Parathyroid adenoma (tissue), 2 donors: Measurements from ENCODE around the gene GNAI2.
A peak's percentile ranks its signal among the peaks of the same experiment; 100 is the strongest.

Experiments
- H2AFZ ChIP-seq: fragments of 300-600 bp; sonication (generic); one replicate; pipeline ENCODE4 v1.7.0; 2017; ENCODE audit warnings: antibody characterized with exemption, mild to moderate bottlenecking
- H3K27ac ChIP-seq: fragments of 300-600 bp; sonication (generic); one replicate; pipeline ENCODE4 v1.7.0; 2017
- H3K27me3 ChIP-seq: fragments of 300-600 bp; sonication (generic); one replicate; pipeline ENCODE4 v1.7.0; 2017; ENCODE audit warnings: low read length; ENCODE audit not compliant: control insufficient read depth, insufficient read depth
- H3K36me3 ChIP-seq: fragments of 300-600 bp; sonication (generic); one replicate; pipeline ENCODE4 v1.7.0; 2017; ENCODE audit warnings: low read length; ENCODE audit not compliant: control insufficient read depth, insufficient read depth
- H3K4me1 ChIP-seq: fragments of 300-600 bp; sonication (generic); one replicate; pipeline ENCODE4 v1.7.0; 2017; ENCODE audit warnings: control low read depth
- H3K4me2 ChIP-seq: fragments of 300-600 bp; sonication (generic); one replicate; pipeline ENCODE4 v1.7.0; 2017; ENCODE audit warnings: low read length
- H3K4me3 ChIP-seq: fragments of 300-600 bp; sonication (generic); one replicate; pipeline ENCODE4 v1.7.0; 2017; ENCODE audit warnings: low read depth, low read length
- H3K79me2 ChIP-seq: fragments of 300-600 bp; sonication (generic); one replicate; pipeline ENCODE4 v1.7.0; 2017; ENCODE audit warnings: control low read depth
- H3K9ac ChIP-seq: fragments of 300-600 bp; sonication (generic); one replicate; pipeline ENCODE4 v1.7.0; 2017; ENCODE audit warnings: mild to moderate bottlenecking
- H3K9me3 ChIP-seq: fragments of 300-600 bp; sonication (generic); one replicate; pipeline ENCODE4 v1.7.0; 2017; ENCODE audit warnings: low read length; ENCODE audit not compliant: control insufficient read depth
- TF ChIP-seq, protein P1 (sequence below): fragments of 300-600 bp; sonication (generic); IDR thresholded peaks from one replicate; pipeline ENCODE4 v1.7.0; 2017; ENCODE audit warnings: antibody characterized with exemption, mild to moderate bottlenecking
- donor health status: primary hyperparathyroidism.

GNAI2 gene

DNA sequence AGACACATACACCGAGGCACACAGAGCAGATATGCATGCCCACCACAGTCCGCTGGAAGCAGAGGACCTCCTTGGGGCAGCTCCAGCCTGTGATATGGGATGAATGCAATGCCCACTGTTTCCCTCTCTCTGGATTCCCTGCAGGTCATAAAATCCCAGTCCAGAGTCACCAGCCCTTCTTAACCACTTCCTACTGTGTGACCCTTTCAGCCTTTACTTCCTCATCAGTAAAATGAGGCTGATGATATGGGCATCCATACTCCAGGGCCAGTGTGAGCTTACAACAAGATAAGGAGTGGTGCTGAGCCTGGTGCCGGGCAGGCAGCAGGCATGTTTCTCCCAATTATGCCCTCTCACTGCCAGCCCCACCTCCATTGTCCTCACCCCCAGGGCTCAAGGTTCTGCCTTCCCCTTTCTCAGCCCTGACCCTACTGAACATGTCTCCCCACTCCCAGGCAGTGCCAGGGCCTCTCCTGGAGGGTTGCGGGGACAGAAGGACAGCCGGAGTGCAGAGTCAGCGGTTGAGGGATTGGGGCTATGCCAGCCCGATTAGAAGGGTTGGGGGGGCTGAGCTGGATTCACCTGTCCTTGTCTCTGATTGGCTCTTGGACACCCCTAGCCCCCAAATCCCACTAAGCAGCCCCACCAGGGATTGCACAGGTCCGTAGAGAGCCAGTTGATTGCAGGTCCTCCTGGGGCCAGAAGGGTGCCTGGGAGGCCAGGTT is 44.9 kb upstream of the GNAI2 start, which contains the start of gene GNAT1:
Gene GNAT1 (plus strand): TSS at position 675 of the 725 bp plus-strand sequence. CDS start 116 bp downstream, outside the sequence.
- Histone ChIP-seq H3K4me3 (no peak within 1 kb of the TSS), H3K9me3 (no peaks in the 10 kb centered on the region), H3K4me2 (no peak within 1 kb of the TSS), H3K27me3 (peaks cover 8% of the 10 kb centered on the region), H3K27ac (no peak within 1 kb of the TSS), H3K9ac (no peak within 1 kb of the TSS), H3K4me1 (peaks cover 2% of the 10 kb centered on the region), H3K36me3 (no peaks in the 10 kb centered on the region), H3K79me2 (no peaks in the 10 kb centered on the region), H2AFZ (no peak within 1 kb of the TSS)
- TF ChIP-seq, protein P1, sequence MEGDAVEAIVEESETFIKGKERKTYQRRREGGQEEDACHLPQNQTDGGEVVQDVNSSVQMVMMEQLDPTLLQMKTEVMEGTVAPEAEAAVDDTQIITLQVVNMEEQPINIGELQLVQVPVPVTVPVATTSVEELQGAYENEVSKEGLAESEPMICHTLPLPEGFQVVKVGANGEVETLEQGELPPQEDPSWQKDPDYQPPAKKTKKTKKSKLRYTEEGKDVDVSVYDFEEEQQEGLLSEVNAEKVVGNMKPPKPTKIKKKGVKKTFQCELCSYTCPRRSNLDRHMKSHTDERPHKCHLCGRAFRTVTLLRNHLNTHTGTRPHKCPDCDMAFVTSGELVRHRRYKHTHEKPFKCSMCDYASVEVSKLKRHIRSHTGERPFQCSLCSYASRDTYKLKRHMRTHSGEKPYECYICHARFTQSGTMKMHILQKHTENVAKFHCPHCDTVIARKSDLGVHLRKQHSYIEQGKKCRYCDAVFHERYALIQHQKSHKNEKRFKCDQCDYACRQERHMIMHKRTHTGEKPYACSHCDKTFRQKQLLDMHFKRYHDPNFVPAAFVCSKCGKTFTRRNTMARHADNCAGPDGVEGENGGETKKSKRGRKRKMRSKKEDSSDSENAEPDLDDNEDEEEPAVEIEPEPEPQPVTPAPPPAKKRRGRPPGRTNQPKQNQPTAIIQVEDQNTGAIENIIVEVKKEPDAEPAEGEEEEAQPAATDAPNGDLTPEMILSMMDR, result no peak

DNA sequence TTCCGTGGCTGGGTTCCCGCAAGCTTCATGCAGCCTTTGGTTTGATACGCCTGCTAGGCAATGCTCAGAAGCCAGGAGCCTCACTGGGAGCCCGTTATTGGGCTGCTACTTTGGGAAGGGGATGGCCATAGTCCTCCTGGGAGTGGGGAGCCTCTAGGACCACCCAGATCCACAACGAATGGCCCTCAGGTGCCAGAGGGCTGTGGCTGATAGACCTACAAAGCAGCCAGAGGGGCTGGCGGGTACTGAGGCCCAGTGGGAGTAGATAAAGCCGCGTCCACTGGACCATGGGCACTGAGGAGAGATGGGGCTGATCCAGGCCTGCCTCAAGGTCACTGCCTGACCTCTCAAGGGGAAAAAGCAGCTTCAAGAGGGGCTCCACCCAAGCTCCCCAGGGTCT is 43.9 kb upstream of the GNAI2 start:
- no peaks in the 10 kb centered on the region for H3K36me3 ChIP-seq
- no peak overlapping the region for H3K9ac ChIP-seq
- H3K4me1 ChIP-seq, result peaks cover 2% of the 10 kb centered on the region
- H3K79me2 ChIP-seq, result no peaks in the 10 kb centered on the region
- no peak overlapping the region for H3K4me2 ChIP-seq
- no peaks in the 10 kb centered on the region for H3K9me3 ChIP-seq
- no peak overlapping the region for H3K4me3 ChIP-seq
- no peak overlapping the region for H2AFZ ChIP-seq
- TF ChIP-seq, protein P1, result no peak
- peaks cover 8% of the 10 kb centered on the region for H3K27me3 ChIP-seq
- H3K27ac ChIP-seq, result no peak overlapping the region

DNA sequence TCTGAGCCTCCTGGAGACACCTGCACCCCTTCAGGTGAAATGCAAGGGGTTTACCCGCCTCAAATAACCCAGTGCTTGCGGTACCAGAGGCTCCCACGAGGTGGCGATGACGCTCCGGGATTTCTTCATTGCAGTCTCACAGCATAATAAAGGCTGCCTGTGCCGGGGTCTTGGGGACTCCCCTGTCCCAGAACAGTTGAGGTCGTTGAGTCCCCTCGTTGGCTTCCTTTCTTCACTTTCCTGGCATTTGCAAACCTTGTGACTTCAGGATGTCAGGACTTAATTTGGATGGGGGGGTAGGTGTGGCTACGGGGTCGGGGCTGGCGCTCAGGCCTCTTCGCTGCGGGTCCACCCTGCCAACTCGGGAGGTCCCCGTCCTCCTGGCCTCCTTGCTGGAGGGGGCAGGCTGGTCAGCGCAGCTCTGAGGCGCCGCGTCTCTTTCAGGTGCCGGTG is 43.3 kb upstream of the GNAI2 start:
- Histone ChIP-seq H3K9ac (no peak overlapping the region), H3K27me3 (peaks cover 8% of the 10 kb centered on the region), H3K4me1 (peaks cover 2% of the 10 kb centered on the region), H3K4me2 (no peak overlapping the region), H3K27ac (no peak overlapping the region), H3K36me3 (no peaks in the 10 kb centered on the region), H3K9me3 (no peaks in the 10 kb centered on the region), H3K4me3 (no peak overlapping the region), H3K79me2 (no peaks in the 10 kb centered on the region), H2AFZ (no peak overlapping the region)
- TF ChIP-seq, protein P1, result peak; percentile 96

DNA sequence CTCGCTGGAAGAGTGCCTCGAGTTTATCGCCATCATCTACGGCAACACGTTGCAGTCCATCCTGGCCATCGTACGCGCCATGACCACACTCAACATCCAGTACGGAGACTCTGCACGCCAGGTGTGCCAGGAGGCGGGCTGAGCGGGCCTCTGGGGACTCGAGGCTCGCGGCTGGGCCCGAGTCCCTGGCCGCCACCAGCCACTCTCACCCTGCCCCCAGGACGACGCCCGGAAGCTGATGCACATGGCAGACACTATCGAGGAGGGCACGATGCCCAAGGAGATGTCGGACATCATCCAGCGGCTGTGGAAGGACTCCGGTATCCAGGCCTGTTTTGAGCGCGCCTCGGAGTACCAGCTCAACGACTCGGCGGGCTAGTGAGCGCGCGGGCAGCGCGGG is 42.7 kb upstream of the GNAI2 start:
- H3K27ac ChIP-seq, result no peak overlapping the region
- H3K4me2 ChIP-seq, result no peak overlapping the region
- H3K4me1 ChIP-seq, result peaks cover 2% of the 10 kb centered on the region
- H3K9ac ChIP-seq, result no peak overlapping the region
- peaks cover 8% of the 10 kb centered on the region for H3K27me3 ChIP-seq
- no peak overlapping the region for H2AFZ ChIP-seq
- H3K36me3 ChIP-seq, result no peaks in the 10 kb centered on the region
- TF ChIP-seq, protein P1, result no peak
- no peaks in the 10 kb centered on the region for H3K79me2 ChIP-seq
- no peak overlapping the region for H3K4me3 ChIP-seq
- H3K9me3 ChIP-seq, result no peaks in the 10 kb centered on the region

DNA sequence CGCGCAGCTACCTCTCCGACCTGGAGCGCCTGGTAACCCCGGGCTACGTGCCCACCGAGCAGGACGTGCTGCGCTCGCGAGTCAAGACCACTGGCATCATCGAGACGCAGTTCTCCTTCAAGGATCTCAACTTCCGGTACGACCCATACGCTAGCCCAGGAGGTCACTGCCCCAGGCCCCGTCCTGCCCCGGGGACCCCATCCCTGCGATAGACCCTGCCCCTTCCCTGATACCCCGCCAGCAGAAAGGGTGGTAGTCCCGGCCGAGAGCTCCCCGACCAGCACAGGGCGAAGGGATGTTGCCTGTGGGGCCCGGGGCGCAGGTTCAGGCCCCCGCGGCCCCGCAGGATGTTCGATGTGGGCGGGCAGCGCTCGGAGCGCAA is 42.3 kb upstream of the GNAI2 start:
- Histone ChIP-seq H3K27me3 (peaks cover 8% of the 10 kb centered on the region), H3K9me3 (no peaks in the 10 kb centered on the region), H3K4me3 (no peak overlapping the region), H3K4me2 (no peak overlapping the region), H3K9ac (no peak overlapping the region), H3K4me1 (peaks cover 2% of the 10 kb centered on the region), H2AFZ (no peak overlapping the region), H3K36me3 (no peaks in the 10 kb centered on the region), H3K79me2 (no peaks in the 10 kb centered on the region), H3K27ac (no peak overlapping the region)
- TF ChIP-seq, protein P1, result no peak
